ENCODE results near the gene SCG2. TPM values are rescaled to one million over a fixed set of nuclear protein-coding genes. Genes with fewer than 3 reads are reported as not detected.
"Not testable (repeated sequence)": the region's sequence is repeated elsewhere in the genome, so short reads cannot be mapped to it uniquely, and the experiment has no call there.

SCG2 gene
- total RNA-seq, 1 donor from 2014 or later: 0.97 TPM

GRCh38 chr2:223613017-223613950 is 11.1 kb upstream of the SCG2 start:
- peak; percentile 89 for DNase-seq (ENCODE audit: low spot score)
- intact Hi-C loops (cut with DNase I): loop anchor here (5.0 to 10.0 kb wide), 2 partner anchors 146 to 558 kb away; partner anchors contain the start of gene KCNE4

GRCh38 chr2:223612501-223612900 is 10.3 kb upstream of the SCG2 start:
- no peak for DNase-seq (ENCODE audit: low spot score)
- intact Hi-C loops (cut with DNase I): loop anchor here (5.0 to 10.0 kb wide), 2 partner anchors 145 to 558 kb away; partner anchors contain the start of gene KCNE4

- DNase-seq (ENCODE audit: low spot score): no peak
- intact Hi-C loops (cut with DNase I): loop anchor here (5.0 to 10.0 kb wide), 2 partner anchors 144 to 556 kb away; partner anchors contain the start of gene KCNE4
Measured at GRCh38 chr2:223611061-223611460, 8.9 kb upstream of the SCG2 start.

- no peak for DNase-seq (ENCODE audit: low spot score)
- intact Hi-C loops (cut with DNase I): loop anchor here (10.0 kb wide), 1 partner anchor 633 kb away; no protein-coding TSS in a partner anchor
Measured at GRCh38 chr2:223607476-223607875, 5.3 kb upstream of the SCG2 start.

GRCh38 chr2:223606946-223607345 is 4.8 kb upstream of the SCG2 start:
- DNase-seq (ENCODE audit: low spot score): no peak
- intact Hi-C loops (cut with DNase I): loop anchor here (10.0 kb wide), 1 partner anchor 632 kb away; no protein-coding TSS in a partner anchor

GRCh38 chr2:223604231-223604630 is 2.1 kb upstream of the SCG2 start:
- intact Hi-C loops (cut with DNase I): loop anchor here (10.0 kb wide), 1 partner anchor 629 kb away; no protein-coding TSS in a partner anchor
- no peak for DNase-seq (ENCODE audit: low spot score)

- intact Hi-C loops (cut with DNase I): loop anchor here (10.0 kb wide), 1 partner anchor 628 kb away; no protein-coding TSS in a partner anchor
- DNase-seq (ENCODE audit: low spot score): no peak
Measured at GRCh38 chr2:223602972-223603371, 811 bp upstream of the SCG2 start.

GRCh38 chr2:223601018-223601417 is 1.1 kb downstream of the SCG2 start:
- intact Hi-C loops (cut with DNase I): loop anchor here (10.0 kb wide), 1 partner anchor 626 kb away; no protein-coding TSS in a partner anchor
- no peak for DNase-seq (ENCODE audit: low spot score)

- DNase-seq (ENCODE audit: low spot score): no peak
- intact Hi-C loops (cut with DNase I): loop anchor here (10.0 kb wide), 1 partner anchor 625 kb away; no protein-coding TSS in a partner anchor
Measured at GRCh38 chr2:223599640-223600380, 2.4 kb downstream of the SCG2 start.

GRCh38 chr2:223598994-223599639 is 3.0 kb downstream of the SCG2 start:
- DNase-seq (ENCODE audit: low spot score): no peak
- intact Hi-C loops (cut with DNase I): no loop called here

- intact Hi-C loops (cut with DNase I): no loop called here
- no peak for DNase-seq (ENCODE audit: low spot score)
Measured at GRCh38 chr2:223597076-223597475, 5.1 kb downstream of the SCG2 start.

GRCh38 chr2:223596208-223596607 is 6.0 kb downstream of the SCG2 start:
- no peak for DNase-seq (ENCODE audit: low spot score)
- intact Hi-C loops (cut with DNase I): no loop called here

- no peak for DNase-seq (ENCODE audit: low spot score)
- intact Hi-C loops (cut with DNase I): no loop called here
Measured at GRCh38 chr2:223594831-223595230, 7.3 kb downstream of the SCG2 start.

- DNase-seq (ENCODE audit: low spot score): no peak
- intact Hi-C loops (cut with DNase I): no loop called here
Measured at GRCh38 chr2:223594259-223594658, 7.9 kb downstream of the SCG2 start.

GRCh38 chr2:223592689-223593088 is 9.5 kb downstream of the SCG2 start:
- intact Hi-C loops (cut with DNase I); DNase-seq (ENCODE audit: low spot score): not testable (repeated sequence)

GRCh38 chr2:223591596-223591995 is 10.6 kb downstream of the SCG2 start:
- intact Hi-C loops (cut with DNase I): no loop called here
- no peak for DNase-seq (ENCODE audit: low spot score)

- intact Hi-C loops (cut with DNase I): no loop called here
- no peak for DNase-seq (ENCODE audit: low spot score)
Measured at GRCh38 chr2:223590964-223591363, 11.2 kb downstream of the SCG2 start.

- no peak for DNase-seq (ENCODE audit: low spot score)
- intact Hi-C loops (cut with DNase I): no loop called here
Measured at GRCh38 chr2:223589901-223590300, 12.3 kb downstream of the SCG2 start.

- intact Hi-C loops (cut with DNase I): no loop called here
- DNase-seq (ENCODE audit: low spot score): no peak
Measured at GRCh38 chr2:223588251-223588650, 13.9 kb downstream of the SCG2 start.
